PC-9 (cell line): ENCODE results near the gene CRTC3. TPM values are rescaled to one million over a fixed set of nuclear protein-coding genes. Genes with fewer than 3 reads are reported as not detected.
"Not testable (repeated sequence)": the region's sequence is repeated elsewhere in the genome, so short reads cannot be mapped to it uniquely, and the experiment has no call there.

ENCODE experiments used
- BruUV-seq: library from RNA; stranded (reverse); fragments of 400-500 nt; replicated peaks from 2 replicates; lab custom pipeline; 2021; lab: Mats Ljungman, UMichigan
- CTCF ChIA-PET: fragments of 300-600 bp; sonication (Branson Sonifier 250); formaldehyde crosslinking; loops from one replicate; lab custom pipeline; 2022; ENCODE audit warnings: antibody characterized with exemption; lab: Charles Lee
- POLR2A ChIA-PET: fragments of 300-600 bp; sonication (Branson Sonifier 250); formaldehyde crosslinking; loops from one replicate; lab custom pipeline; 2022; ENCODE audit warnings: antibody characterized with exemption; ENCODE audit not compliant: unreplicated experiment; lab: Charles Lee
- DNase-seq, 2 experiments: peaks; one replicate each; pipeline versions ENCODE4 v3.0.0 to v3.0.0-alpha.2; 2015 to 2022; ENCODE audit warnings: mixed read lengths in 1 of 2
- H2AFZ ChIP-seq: fragments of 200-600 bp; sonication (generic); 2 replicates; pipeline ENCODE4 v1.8.1; 2017; ENCODE audit warnings: antibody characterized with exemption
- H3F3A ChIP-seq: fragments of 200-600 bp; sonication (generic); 2 replicates; pipeline ENCODE4 v1.8.1; 2017; ENCODE audit warnings: antibody characterized with exemption, mild to moderate bottlenecking, low read depth; ENCODE audit not compliant: insufficient read depth
- H3K27ac ChIP-seq: fragments of 200-600 bp; sonication (generic); 2 replicates; pipeline ENCODE4 v1.6.1; 2016; ENCODE audit warnings: mixed run types
- H3K27me3 ChIP-seq: fragments of 200-600 bp; sonication (generic); 2 replicates; pipeline ENCODE4 v1.6.1; 2016; ENCODE audit warnings: low read depth, mixed run types; ENCODE audit not compliant: insufficient read depth
- H3K36me3 ChIP-seq: fragments of 200-600 bp; sonication (generic); 2 replicates; pipeline ENCODE4 v1.6.1; 2016; ENCODE audit warnings: low read depth, mixed run types
- H3K4me1 ChIP-seq: fragments of 200-600 bp; sonication (generic); replicated peaks from 2 replicates; pipeline ENCODE4 v1.6.1; 2016; ENCODE audit warnings: mixed run types; ENCODE audit not compliant: insufficient read depth
- H3K4me2 ChIP-seq: fragments of 200-600 bp; sonication (generic); 2 replicates; pipeline ENCODE4 v1.6.1; 2017; ENCODE audit warnings: mixed run types
- H3K4me3 ChIP-seq: fragments of 200-600 bp; sonication (generic); 2 replicates; pipeline ENCODE4 v1.6.1; 2016; ENCODE audit warnings: mixed run types
- H3K79me2 ChIP-seq: fragments of 200-600 bp; sonication (generic); 2 replicates; pipeline ENCODE4 v1.6.1; 2017; ENCODE audit warnings: low read depth, mixed run types
- H3K9me2 ChIP-seq: fragments of 200-600 bp; sonication (generic); 2 replicates; pipeline ENCODE4 v1.8.1; 2017; ENCODE audit warnings: mild to moderate bottlenecking; ENCODE audit not compliant: insufficient read depth
- H3K9me3 ChIP-seq: fragments of 200-600 bp; sonication (generic); 2 replicates; pipeline ENCODE4 v1.8.1; 2016; ENCODE audit warnings: low read depth; ENCODE audit not compliant: insufficient read depth
- H4K20me1 ChIP-seq: fragments of 200-600 bp; sonication (generic); 2 replicates; pipeline ENCODE4 v1.8.1; 2017; ENCODE audit not compliant: insufficient read depth
- CTCF ChIP-seq: fragments of 200-600 bp; sonication (generic); conservative IDR thresholded peaks from 2 replicates; pipeline ENCODE4 v1.6.1; 2017; ENCODE audit warnings: mixed run types, antibody characterized with exemption, mild to moderate bottlenecking, moderate library complexity
- EZH2 ChIP-seq: fragments of 200-600 bp; sonication (generic); IDR thresholded peaks from 2 replicates; pipeline ENCODE4 v1.8.0; 2017; ENCODE audit warnings: antibody characterized with exemption, low read depth
- intact Hi-C: fragments of 100-400 bp; cut with micrococcal nuclease; formaldehyde crosslinking; loops from one replicate; pipeline ENCODE4 v1.10.0; 2022; ENCODE audit not compliant: unreplicated experiment
- total RNA-seq: library from RNA; stranded (reverse); gene quantifications from 2 replicates; pipeline ENCODE4 v1.2.3, GENCODE V29; 2021

The CRTC3 gene
- total RNA-seq, 1 experiment from 2014 or later = 18.6 TPM

DNA sequence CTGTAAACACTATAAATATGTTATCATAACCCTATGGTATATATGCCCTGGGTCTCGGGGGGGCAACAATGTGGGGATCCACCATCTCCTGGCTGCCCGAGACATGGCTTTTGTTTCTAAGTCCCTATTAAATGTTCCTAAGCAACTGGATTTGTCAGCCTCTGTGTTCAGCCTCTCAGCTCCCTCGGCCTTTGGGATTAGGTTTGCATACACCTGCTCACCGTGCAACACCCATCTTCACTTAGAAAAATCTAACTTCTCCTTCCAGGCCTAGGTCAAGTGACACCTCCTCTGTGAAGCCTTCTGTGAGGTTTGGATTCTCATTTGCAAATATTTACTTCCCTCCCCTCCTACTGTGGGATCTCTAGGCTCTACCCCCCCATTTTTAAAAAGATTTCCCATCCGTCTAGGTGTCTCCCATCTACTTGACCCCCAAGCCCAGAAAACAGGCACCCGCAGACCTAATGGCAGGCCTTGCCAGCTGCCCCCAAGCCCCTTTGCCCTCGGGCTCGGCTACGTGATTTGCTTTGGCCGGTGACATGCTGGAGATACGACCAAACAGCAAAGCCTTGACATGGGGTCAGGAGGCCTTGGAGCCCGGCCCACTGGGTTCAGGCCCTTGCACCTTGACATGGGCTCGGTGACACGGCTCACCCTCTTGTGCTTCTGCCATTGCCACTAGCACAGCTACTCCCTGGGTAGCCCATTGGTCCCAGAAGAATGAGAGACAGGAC, 121.4 kb downstream of the CRTC3 start:
- ChIA-PET POLR2A (no interaction called here), CTCF (interaction anchor here (0.5 to 0.6 kb wide), 2 partner anchors 39 to 342 kb away, joined by 5 to 7 read pairs; no protein-coding TSS in a partner anchor)
- BruUV-seq = no TSS peak

DNA sequence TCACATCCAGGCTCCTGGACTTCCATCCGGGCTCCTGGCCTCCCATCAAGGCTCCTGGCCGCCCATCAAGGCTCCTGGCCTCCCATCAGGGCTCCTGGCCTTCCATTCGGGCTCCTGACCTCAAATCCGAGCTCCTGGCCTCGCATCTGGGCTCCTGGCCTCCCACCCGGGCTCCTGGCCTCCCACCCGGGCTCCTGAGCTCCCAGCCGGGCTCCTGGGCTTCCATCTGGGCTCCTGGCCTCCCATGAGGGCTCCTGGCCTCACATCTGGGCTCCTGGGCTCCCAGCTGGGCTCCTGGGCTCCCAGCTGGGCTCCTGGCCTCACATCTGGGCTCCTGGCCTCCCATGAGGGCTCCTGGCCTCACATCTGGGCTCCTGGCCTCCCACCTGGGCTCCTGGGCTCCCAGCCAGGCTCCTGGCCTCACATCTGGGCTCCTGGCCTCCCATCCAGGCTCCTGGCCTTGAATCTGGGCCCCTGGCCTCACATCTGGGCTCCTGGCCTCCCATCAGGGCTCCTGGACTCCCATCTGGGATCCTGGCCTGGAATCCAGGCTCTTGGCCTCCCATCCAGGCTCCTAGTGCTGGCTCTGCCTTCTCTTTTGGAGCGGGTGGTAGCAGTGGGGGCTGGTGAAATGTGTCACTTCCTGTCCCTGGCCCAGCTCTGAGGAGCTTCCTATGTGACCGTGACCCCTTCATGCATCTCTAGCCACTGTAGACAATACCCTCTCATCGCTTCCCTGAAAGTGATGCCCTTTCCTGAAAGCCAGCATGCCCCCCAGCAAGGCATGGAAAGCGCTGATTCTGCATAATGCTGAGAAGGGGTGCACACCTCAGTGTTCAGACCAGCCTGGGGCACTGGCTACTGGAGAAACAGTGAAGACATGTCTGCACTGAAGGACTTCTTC, 124.8 kb downstream of the CRTC3 start:
- TF ChIP-seq EZH2 = no peak
- no peak for TF ChIP-seq CTCF
- peak in 1 of 2 experiments; percentile 12 for DNase-seq
- Histone ChIP-seq H3F3A (peaks cover 3% of the 10 kb centered on the region; the same call in 1 of the 2 replicates), H3K36me3 (no peaks in the 10 kb centered on the region), H3K27me3 (no peaks in the 10 kb centered on the region), H3K79me2 (no peaks in the 10 kb centered on the region), H3K4me1 (0 out of 2 replicates have a peak, but pooled peaks cover 4% of the 10 kb centered on the region), H3K27ac (no peak overlapping the region), H4K20me1 (no peaks in the 10 kb centered on the region), H2AFZ (no peak overlapping the region), H3K9me3 (no peaks in the 10 kb centered on the region), H3K4me2 (no peak overlapping the region), H3K9me2 (no peaks in the 10 kb centered on the region), H3K4me3 (no peak overlapping the region)
- no TSS peak for BruUV-seq
- POLR2A ChIA-PET = no interaction called here
- intact Hi-C loops = no loop called here
- CTCF ChIA-PET = no interaction called here

More for the DNA sequence above, 121.4 kb downstream of the CRTC3 start:
- Histone ChIP-seq H3K27ac (no peak overlapping the region), H3K36me3 (no peaks in the 10 kb centered on the region), H3K79me2 (no peaks in the 10 kb centered on the region), H3K4me1 (peaks cover 24% of the 10 kb centered on the region), H3K9me3 (no peaks in the 10 kb centered on the region), H4K20me1 (no peaks in the 10 kb centered on the region), H3K4me3 (no peak overlapping the region), H3K4me2 (no peak overlapping the region), H3K9me2 (no peaks in the 10 kb centered on the region), H3K27me3 (no peaks in the 10 kb centered on the region), H2AFZ (no peak overlapping the region), H3F3A (peaks cover 20% of the 10 kb centered on the region)
- intact Hi-C loops = no loop called here
- TF ChIP-seq EZH2 (no peak), CTCF (no peak)
- peak in 1 of 2 experiments; percentile 32 for DNase-seq

GRCh38 chr15:90657520-90658172, 127.9 kb downstream of the CRTC3 start:
- H4K20me1 ChIP-seq, BruUV-seq, H3K4me3 ChIP-seq, H2AFZ ChIP-seq, POLR2A ChIA-PET, H3K4me2 ChIP-seq, intact Hi-C loops, CTCF ChIA-PET, H3K27me3 ChIP-seq, H3K9me3 ChIP-seq, H3K79me2 ChIP-seq, H3K27ac ChIP-seq, DNase-seq, H3K9me2 ChIP-seq, H3K36me3 ChIP-seq: not testable (repeated sequence)
- peaks cover 12% of the 10 kb centered on the region for H3K4me1 ChIP-seq
- peaks cover 14% of the 10 kb centered on the region; the same call in 1 of the 2 replicates for H3F3A ChIP-seq
